Fibroblast of gingiva (primary cell): ENCODE results near the gene OR8D2.

Source experiments
- DNase-seq: peaks from one replicate; pipeline ENCODE4 v3.0.0-alpha.2; 2011; ENCODE audit warnings: low read depth

The OR8D2 gene, protein sequence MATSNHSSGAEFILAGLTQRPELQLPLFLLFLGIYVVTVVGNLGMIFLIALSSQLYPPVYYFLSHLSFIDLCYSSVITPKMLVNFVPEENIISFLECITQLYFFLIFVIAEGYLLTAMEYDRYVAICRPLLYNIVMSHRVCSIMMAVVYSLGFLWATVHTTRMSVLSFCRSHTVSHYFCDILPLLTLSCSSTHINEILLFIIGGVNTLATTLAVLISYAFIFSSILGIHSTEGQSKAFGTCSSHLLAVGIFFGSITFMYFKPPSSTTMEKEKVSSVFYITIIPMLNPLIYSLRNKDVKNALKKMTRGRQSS

DNA sequence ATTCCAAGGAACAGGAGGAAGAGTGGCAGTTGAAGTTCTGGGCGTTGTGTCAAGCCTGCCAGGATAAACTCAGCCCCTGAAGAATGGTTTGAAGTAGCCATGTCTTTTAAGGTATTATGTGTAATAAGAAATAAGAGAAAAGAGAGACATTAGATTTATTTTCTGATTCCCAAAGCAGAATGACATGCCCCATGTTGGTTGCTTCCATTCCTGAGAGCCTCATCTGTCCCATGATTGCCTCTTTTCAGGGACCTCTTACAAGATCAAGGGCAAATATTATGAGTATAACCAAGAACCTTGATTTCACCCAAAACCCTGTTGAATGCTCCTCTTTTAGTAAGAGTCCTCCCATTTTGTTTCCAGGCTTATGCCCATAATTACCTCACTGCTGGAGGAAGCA lies at the start of gene OR8D2:
TSS of gene OR8D2 (minus strand) at position 101 of the 400 bp plus-strand sequence. CDS start at position 101, 0 bp downstream.
- DNase-seq: no peak

DNA sequence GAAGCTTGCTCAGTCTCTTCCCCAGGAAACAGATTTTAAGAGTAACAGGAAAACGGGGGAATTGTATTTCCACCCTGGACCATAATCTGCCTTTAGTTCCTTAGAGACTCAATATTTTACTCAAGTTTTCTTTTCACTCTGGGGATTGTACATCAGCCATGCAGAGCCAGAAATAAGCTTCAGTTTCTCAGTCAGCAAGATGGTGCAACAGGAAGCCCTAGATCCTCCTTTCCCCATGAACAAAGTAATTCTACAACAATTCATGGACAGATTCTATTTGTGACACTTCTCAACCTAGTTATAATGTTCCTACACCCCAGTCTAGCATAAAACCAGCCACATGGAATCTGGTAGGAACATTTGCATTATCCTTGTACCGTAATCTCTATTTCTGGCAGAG lies 39.6 kb upstream of the OR8D2 start:
- DNase-seq: no peak

DNA sequence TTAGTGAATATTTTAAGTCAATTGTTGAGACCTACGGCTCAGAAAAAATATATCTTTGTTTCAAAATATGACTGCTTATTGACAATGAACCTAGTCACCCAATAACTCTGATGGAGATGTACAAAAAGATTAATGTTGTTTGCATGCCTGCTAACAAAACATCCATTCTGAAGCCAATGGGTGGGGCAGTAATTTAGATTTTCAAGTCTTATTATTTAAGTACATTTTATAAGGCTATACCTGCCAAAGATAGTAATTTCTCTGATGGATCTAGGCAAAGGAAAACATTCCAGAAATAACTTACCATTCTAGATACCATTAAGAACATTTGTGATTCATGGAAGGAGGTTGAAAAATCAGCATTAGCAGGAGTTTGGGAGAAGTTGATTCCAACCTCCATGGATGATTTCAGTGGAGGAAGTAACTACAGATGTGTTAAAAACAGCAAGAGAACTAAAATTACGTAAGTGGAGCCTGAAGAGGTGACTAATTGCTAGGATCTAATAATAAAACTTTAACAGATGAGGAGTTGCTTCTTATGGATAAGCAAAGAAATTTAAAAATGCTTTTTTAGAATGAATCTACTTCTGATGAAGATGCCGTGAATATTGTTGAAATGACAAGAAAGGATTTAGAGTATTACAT lies 26.4 kb upstream of the OR8D2 start:
- DNase-seq: no peak

DNA sequence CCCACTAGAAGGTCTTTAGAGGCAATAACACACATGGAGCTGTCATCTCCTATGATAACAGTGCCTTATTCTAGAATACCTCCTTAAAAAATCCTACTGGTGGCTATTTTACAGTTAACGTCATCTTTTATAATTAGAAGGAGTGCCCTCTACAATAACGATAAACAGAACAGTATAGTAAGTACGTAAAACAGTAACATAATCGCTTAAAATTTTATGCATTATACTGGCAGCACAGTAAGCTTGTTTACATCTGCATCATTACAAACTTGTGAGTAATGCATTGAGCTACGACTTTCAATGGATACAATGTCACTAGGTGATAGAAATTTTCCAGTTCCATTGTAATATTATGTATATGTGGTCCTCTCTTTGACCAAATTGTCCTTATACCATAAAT lies 24.3 kb upstream of the OR8D2 start:
- DNase-seq: no peak

DNA sequence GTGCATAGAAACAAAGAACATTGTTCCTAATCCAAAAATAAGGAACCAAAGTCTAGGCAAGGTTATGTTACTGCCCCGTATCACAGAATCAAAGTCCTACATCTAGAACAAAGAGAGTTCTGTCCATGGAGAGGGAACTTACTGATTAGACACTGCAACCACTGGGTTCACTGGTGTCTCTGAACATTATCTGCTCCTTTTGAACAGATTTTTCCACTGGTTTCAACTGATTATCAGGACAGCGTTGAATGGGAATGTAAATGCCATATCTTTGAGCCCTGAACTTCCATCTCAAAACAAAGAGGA lies 20.1 kb upstream of the OR8D2 start:
- no peak for DNase-seq

DNA sequence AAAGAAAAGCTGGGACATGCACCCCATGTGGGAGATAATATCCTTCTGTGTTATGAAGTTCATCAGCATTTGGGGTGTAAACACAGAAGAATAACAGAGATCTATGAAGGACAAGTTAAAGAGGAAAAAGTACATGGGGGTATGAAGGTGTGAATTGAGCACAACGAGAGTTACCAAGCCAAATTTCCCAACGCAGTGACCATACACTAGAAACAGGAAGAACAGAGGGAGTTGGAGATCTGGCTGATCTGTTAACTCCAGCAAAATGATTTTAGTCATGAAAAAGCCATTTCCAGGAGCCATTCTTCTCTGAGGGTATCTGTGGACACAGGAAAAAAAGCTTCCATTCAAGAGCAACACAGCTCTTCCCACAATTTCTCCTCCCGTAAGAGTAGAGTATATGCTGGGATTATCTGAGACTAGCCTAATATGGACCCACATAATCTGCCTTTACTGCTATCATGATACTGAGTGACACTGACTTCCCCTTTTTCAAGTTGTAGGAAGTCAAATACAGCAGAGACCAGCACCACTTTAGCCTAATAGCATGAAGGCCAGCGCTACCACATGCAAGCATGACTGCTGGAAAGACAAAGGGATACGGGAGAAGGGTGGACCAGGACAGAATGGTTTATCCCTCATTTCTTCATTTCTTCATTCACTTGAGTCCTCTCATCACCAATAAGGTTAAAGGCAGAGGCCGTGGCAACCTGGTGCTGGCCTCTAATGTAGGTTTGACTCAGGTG lies 19.6 kb upstream of the OR8D2 start:
- no peak for DNase-seq

DNA sequence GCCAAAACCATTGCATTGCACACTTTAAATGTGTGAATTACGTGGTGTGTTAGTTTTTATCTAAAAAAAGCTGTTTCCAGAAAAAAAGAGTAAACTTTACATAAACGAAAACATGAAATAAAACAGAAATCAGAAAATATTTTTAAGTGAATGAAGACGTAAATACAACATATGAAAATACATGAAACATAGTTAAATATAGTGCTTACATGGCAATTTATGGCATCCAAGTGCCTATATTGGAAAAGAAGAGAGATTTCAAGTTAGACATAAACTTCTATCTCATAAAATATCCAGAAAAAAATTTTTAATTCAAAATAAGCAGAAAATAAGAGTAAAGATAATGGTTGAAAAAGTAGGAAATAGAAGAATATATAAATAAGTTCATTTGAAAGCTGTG lies 11.9 kb upstream of the OR8D2 start:
- DNase-seq: no peak

DNA sequence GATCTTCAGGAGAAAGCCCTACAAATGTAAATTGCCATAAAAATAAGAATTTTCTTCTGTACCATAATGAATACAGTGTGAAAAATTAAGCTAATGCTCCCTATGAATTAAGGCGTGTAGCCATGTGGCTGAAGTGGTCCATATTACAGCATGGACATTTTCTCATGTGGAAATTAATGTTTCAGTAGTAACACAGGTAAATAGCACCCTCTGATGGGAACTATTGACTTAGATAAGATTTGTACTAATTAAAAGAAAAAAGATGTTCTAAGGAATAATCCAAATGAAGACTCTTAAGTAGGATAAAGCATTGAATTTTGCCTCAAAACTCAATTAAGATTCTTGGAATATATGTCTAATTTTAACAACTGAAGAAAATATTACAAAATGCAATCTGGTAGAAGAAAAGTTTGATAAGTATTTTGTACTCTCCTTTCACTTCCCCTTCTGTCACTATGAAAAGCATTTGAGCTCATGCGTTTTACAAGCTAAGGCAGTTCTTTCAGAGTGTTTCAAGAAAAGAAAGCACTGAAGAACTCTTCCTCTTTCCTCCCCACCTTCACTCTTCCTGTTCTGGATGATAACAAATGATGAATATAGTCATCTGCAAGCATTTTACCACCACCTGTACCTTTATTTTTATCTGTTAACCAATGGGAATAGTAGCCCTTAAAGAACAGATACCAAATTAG lies 9.9 kb upstream of the OR8D2 start:
- no peak for DNase-seq

DNA sequence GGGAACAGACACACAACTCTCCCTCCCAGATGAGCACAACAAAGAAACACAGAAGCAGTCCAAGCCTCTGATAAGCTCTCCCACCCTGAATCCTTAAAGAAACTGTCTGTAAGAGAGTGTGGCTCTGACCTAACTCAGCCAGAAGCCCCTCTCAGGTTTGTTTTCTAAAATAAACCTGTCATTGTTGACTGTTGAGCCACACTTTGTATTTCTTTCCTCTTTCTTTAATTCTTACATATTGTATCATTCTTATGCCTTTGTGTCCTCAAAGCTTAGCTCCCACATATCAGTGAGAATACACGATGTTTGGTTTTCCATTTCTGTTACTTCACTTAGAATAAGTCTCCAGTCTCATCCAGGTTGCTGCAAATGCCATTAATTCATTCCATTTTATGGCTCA lies 7.8 kb upstream of the OR8D2 start:
- DNase-seq: no peak

DNA sequence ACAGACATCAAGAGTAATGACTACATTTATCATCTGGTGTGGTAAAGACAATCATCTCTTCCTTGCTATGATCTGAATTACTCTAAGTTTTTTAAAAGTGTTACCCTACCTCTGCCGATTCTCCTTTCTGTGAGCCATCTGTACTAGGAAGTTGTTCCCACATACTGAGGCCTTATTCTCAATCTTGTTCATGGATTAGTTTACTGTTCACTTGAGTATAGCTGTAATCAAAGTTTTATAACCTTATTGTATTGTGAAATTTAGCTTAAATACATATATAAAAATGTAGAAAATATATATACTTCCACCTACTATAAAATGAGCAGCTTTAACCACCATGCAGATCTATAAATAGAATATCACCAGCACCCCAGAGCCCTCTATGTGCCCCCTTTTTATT lies 2.4 kb upstream of the OR8D2 start:
- no peak for DNase-seq

DNA sequence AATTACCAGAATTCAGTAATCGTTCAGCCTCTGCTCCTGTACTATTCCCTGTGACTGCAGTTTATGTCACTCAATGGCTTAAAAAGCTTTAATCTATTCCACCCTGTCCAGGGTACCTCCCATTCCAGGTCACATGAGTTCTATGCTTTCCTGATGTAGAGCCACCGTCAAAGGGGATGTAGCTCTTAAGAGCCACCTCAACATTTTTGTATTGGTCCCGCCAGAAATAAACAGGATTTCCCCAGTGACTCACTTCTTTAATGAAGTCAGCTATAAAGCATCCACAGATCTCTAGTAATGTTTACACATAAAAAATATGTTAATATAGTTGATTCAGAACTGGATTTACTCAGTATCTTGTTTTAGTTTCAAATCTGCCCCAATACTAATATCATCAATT lies 4.9 kb downstream of the OR8D2 start:
- no peak for DNase-seq

DNA sequence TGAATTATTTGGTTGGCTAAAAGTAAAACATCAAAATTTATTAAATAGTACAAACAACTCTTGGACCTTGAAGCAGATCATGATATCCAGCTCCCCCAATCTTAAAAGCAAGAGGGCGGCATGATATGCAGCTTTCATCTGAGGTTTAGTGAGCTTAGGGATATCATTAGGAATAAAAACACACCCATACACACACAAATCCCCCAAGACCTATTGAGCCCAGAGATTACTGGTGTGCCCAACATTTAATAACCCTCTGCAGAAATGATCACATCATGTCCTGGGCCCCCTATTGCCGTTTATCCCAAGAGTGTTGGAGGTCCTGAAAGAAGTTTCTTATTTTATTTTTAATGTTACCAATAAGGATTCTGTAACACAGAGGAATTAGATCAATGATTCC lies 6.1 kb downstream of the OR8D2 start, which contains the start of gene OR8D1:
TSS of gene OR8D1 (minus strand) at position 101 of the 400 bp plus-strand sequence. CDS start 3,183 bp downstream, outside the sequence.
- DNase-seq: no peak

DNA sequence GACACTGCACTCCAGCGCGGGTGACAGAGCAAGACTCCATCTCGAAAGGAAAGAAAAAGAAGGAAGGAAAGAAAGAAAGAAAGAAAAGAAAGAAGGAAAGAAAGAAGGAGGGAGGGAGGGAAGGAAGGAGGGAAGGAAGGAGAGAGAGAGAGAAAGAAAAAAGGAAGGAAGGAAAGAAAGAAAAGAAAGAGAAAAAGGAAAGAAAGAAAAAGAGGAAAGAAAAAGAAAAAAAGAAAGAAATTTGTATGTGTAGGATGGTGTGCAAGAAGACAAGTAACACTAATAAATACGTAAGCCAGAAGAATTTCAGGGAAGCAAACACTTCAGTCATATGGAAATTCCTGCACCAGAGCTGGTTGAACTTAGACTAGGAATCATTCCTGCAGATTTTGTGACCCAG lies 6.9 kb downstream of the OR8D2 start:
- DNase-seq: no peak

DNA sequence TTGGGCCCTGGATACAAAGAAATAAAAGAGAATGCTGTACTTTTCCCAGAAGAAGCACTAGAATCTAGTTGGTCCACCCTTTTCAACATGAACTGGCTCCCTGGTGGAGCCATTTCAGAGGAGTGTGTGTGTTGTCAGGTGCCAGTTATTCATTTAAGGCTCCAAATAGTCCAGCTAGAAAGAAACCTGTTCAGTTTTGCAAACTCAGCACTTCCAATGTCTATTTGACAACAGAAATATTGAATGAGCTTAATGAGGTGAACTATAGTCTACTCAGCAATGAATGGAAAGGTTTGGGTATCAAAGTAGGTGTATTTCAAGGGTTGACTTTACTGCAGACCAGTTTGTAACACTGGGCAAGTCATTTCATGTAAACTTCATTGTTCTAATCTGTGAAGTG lies 8.3 kb downstream of the OR8D2 start:
- no peak for DNase-seq

DNA sequence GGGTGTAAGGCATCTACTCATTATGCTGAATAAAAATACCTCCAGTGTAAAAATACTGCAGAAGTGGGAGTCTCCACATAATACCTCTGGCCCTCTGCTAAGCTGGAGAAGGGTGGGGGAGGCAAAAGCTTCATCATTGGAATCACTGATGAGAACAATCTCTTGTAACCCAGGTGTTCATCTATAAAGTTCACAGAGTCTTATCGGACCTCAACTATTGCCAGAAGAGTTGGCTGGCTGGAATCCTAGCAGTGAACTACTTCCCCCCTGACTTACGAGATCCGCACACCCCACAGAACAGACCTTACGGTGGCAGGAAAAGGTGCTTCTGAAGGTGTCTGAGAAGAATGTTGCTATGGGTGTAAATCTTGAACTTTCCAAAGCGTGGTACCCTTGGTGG lies 8.7 kb downstream of the OR8D2 start:
- DNase-seq: no peak

DNA sequence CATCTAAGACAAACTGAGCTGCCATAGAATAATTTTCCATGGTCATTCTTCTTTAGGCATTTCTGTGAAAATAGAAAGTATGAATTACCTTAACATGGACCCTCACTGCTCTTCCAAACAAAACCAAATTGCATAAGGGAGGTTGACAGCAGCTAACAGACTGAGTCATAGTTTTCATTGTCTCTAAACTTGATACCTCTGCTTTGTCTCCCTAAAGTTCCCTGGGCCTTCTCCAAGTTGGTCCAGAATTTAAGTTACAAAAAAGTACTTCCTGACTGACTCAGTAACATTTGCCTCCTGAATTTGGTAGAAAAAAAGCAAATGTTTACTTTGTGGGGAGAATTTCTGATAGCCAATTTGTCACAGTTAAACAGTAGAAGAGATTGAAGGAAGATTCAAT lies 9.3 kb downstream of the OR8D2 start:
- no peak for DNase-seq

DNA sequence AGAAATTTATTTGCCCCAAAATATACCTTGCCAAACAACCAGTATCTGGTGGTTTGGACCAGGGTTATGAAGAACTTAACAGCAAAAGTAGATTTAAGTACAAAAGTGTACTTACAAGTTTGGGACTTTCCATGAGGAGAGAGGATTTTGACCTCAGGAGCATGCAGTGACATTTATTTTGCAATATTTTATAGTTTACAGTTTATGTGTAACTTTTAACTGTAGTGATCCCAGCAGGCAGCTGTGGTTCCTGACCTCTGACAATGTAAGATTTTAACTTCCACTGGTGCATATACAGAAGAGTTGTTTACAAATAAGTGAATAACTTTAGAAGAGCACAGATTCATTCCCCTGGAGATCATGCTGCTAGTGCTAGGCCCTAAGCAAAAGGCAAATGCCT lies 12.9 kb downstream of the OR8D2 start:
- DNase-seq: no peak

DNA sequence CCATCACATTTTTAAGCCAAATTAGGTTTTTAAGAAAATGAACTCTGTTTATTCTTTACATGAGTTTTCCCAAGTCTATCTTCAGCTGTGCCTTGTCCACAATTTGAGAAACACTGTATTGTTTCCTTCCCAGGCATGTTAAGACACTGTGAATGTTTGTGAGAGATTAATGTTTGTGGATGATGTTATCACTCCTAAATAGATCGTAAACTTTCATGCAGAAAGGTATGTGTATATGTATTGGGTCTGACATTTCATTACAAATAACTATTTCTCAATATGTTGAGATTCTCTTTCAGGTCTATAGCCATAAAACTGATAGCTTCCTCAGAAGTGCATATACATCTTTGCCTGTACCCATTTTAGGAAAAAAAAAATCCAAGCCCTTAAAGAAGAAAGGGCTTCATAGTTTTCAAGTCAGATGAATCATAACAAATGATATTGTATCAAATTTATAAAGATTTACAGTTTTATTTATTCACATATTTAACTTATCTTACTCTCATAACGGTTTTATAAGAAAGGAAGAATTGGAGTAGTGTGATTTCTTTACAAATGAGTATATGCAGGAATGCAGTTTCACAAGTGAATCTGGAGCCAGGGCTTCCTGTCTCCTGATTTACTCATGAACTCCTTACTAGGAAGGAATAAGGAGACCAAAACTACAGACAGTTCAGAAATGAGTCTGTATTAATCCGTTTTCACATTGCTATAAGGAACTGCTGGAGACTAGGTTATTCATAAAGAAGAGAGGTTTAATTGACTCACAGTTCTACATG lies 17.5 kb downstream of the OR8D2 start:
- no peak for DNase-seq

DNA sequence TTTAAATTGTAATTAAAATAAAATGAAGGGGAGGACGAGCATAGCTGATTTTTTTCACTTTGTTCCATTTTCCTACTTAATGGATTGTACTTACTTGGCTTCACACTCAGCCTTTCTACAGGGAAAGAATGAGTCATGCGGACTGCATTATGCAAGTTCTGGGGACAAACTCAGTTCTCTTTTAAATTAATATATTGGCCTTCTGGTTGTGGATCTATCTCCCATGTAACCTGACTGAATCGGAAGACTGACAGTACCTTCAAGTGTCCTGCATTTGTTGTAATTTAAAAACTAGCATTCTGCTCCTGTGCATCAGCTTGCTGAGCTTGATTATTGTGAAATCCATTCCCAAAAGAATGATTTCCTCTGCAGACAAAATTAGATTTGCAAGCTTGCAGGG lies 18.4 kb downstream of the OR8D2 start:
- no peak for DNase-seq

DNA sequence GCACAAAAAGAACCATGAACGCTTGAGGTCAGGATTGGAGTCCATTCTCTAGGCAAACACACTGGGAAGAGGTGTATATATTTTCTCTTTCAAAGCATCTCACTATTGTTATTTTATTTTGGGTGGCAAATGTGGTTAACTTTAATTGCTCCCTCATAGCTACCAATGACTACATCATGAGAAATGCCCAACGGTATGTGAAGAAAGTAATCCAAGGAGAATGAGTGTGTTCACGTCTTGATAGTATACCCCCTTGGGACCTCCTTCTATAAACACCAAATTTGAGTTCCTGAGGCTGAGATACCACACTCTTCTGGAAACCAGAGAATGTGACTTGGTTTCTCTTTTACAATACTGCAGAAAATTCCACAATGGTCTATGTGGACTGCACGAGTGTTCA lies 22.1 kb downstream of the OR8D2 start:
- DNase-seq: peak; percentile 11

DNA sequence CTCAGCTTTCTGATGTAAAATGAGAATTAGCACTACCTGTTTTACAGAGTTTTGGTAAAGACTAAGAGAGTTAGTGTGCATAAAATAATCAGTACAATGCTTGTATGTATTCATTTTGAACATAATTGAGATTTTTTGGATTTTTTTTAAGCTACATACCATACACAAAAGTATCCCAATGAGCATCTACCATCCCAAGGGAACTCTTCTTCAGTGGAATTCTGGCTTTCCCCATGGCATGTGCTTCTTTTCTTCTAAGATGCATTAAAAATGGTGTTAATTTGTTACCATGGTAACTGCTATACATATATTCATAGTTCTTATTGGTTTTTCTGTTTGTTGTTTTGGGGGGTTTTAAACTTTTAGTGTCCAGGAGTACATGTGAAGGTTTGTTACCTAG lies 24.0 kb downstream of the OR8D2 start:
- DNase-seq: no peak

DNA sequence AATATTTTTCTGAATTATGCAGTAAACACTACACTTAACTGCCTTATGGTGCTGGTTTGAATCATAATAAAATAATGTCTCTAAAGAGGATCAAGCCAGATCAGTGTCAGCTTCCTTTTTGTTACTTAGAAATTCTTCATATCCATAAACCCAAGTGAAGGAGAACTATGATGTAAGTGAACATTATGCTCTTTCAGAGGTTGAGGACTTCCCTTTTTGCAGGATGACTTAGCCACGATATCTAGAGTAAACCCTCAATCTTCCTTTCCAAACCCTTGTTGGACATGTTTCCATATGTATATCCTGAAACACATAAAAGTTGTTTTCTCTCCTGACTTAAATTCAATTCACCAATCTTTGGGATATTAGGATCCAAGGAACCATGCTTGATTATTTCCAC lies 25.3 kb downstream of the OR8D2 start:
- no peak for DNase-seq
